GM20000 (cell line): Measurements from ENCODE around the gene OLFM1.

Source experiments
- DNase-seq: peaks from one replicate; pipeline ENCODE4 v3.0.0; 2012; ENCODE audit warnings: low spot score
- CTCF ChIP-seq: IDR thresholded peaks from 2 replicates; pipeline ENCODE4 v1.5.1; 2012; ENCODE audit warnings: mild to moderate bottlenecking, control low read depth; ENCODE audit errors: extremely low read depth, missing control alignments

Gene OLFM1

GRCh38 chr9:135132008-135132407 lies 44.5 kb downstream of the OLFM1 start:
- no peak for DNase-seq

GRCh38 chr9:135134268-135135022 lies 47.0 kb downstream of the OLFM1 start:
- no peak for TF ChIP-seq CTCF
- DNase-seq, result no peak

More at GRCh38 chr9:135132008-135132407, 44.5 kb downstream of the OLFM1 start:
- no peak for TF ChIP-seq CTCF

GRCh38 chr9:135135171-135135928 lies 47.9 kb downstream of the OLFM1 start:
- no peak for TF ChIP-seq CTCF
- no peak for DNase-seq

GRCh38 chr9:135135929-135136315 lies 48.5 kb downstream of the OLFM1 start:
- no peak for TF ChIP-seq CTCF
- no peak for DNase-seq

GRCh38 chr9:135136481-135136880 lies 49.0 kb downstream of the OLFM1 start:
- no peak for TF ChIP-seq CTCF
- DNase-seq, result no peak

GRCh38 chr9:135136991-135137832 lies 49.7 kb downstream of the OLFM1 start:
- TF ChIP-seq CTCF, result no peak
- DNase-seq, result no peak
